GM12874 (cell line): Measurements from ENCODE around the gene BCLAF1.

Source experiments
- CTCF ChIP-seq: IDR thresholded peaks from 2 replicates; pipeline ENCODE4 v1.5.1; 2011; ENCODE audit warnings: low read depth, mild to moderate bottlenecking, control low read depth, low read length, moderate library complexity; ENCODE audit not compliant: insufficient read depth

The BCLAF1 gene

GRCh38 chr6:136253734-136254133 is 35.9 kb downstream of the BCLAF1 start:
- no peak for TF ChIP-seq CTCF

GRCh38 chr6:136252441-136252840 is 37.2 kb downstream of the BCLAF1 start:
- TF ChIP-seq CTCF: no peak

GRCh38 chr6:136251394-136251793 is 38.3 kb downstream of the BCLAF1 start:
- TF ChIP-seq CTCF: no peak

- TF ChIP-seq CTCF: no peak
These were observed 39.0 kb downstream of the BCLAF1 start for GRCh38 chr6:136250686-136251008.

GRCh38 chr6:136249811-136250685 is 39.6 kb downstream of the BCLAF1 start, which contains the start of gene MTFR2:
Gene MTFR2 (minus strand): TSS chr6:136250311. CDS start chr6:136249099, 1,212 bp downstream.
- TF ChIP-seq CTCF: no peak

GRCh38 chr6:136249336-136249735 is 40.3 kb downstream of the BCLAF1 start:
- no peak for TF ChIP-seq CTCF

GRCh38 chr6:136244061-136244616 is 45.5 kb downstream of the BCLAF1 start:
- TF ChIP-seq CTCF: no peak
